Loucy (cell line): ENCODE results near the gene SERP2.
A peak's percentile ranks its signal among the peaks of the same experiment; 100 is the strongest.

Source experiments
- H2AFZ ChIP-seq: fragments of 200-600 bp; sonication (generic); 2 replicates; pipeline ENCODE4 v1.6.0; 2016; ENCODE audit warnings: antibody characterized with exemption, mild to moderate bottlenecking, low read length, moderate library complexity
- H3F3A ChIP-seq: fragments of 200-600 bp; 2 replicates; pipeline ENCODE4 v1.6.0; 2016; ENCODE audit warnings: antibody characterized with exemption, low read depth, mild to moderate bottlenecking
- H3K27me3 ChIP-seq: fragments of 200-600 bp; sonication (generic); 2 replicates; pipeline ENCODE4 v1.6.1; 2014; ENCODE audit warnings: low read length, mild to moderate bottlenecking; ENCODE audit not compliant: insufficient read depth, poor library complexity, severe bottlenecking
- H3K36me3 ChIP-seq: fragments of 200-600 bp; sonication (generic); 2 replicates; pipeline ENCODE4 v1.6.1; 2016; ENCODE audit warnings: low read length; ENCODE audit not compliant: insufficient read depth
- H3K4me1 ChIP-seq: fragments of 200-600 bp; sonication (generic); 2 replicates; pipeline ENCODE4 v1.5.1; 2014; ENCODE audit warnings: low read length, mild to moderate bottlenecking; ENCODE audit not compliant: insufficient read depth, poor library complexity, severe bottlenecking
- H3K4me2 ChIP-seq: fragments of 200-600 bp; sonication (generic); 2 replicates; pipeline ENCODE4 v1.6.0; 2014; ENCODE audit warnings: antibody characterized with exemption, low read length, low read depth, mild to moderate bottlenecking; ENCODE audit not compliant: poor library complexity, severe bottlenecking
- H3K4me3 ChIP-seq: fragments of 200-600 bp; sonication (generic); 2 replicates; pipeline ENCODE4 v1.5.1; 2014; ENCODE audit warnings: low read length, mild to moderate bottlenecking, mixed read lengths; ENCODE audit not compliant: poor library complexity, severe bottlenecking
- H3K79me2 ChIP-seq: fragments of 200-600 bp; sonication (generic); 2 replicates; pipeline ENCODE4 v1.6.1; 2014; ENCODE audit warnings: low read length; ENCODE audit not compliant: insufficient read depth
- H3K9ac ChIP-seq: fragments of 200-600 bp; sonication (generic); 2 replicates; pipeline ENCODE4 v1.6.0; 2014; ENCODE audit warnings: mild to moderate bottlenecking, low read depth, low read length, moderate library complexity; ENCODE audit not compliant: poor library complexity, severe bottlenecking
- H3K9me2 ChIP-seq: fragments of 200-600 bp; sonication (generic); replicated peaks from 2 replicates; pipeline ENCODE4 v1.6.1; 2016; ENCODE audit warnings: low read depth, low read length, mixed read lengths
- H3K9me3 ChIP-seq: fragments of 200-600 bp; sonication (generic); 2 replicates; pipeline ENCODE4 v1.6.1; 2014; ENCODE audit warnings: mild to moderate bottlenecking, antibody characterized with exemption, low read length, low read depth; ENCODE audit not compliant: insufficient read depth
- H4K20me1 ChIP-seq: fragments of 200-600 bp; sonication (generic); 2 replicates; pipeline ENCODE4 v1.6.0; 2014; ENCODE audit warnings: antibody characterized with exemption, low read length, mild to moderate bottlenecking; ENCODE audit not compliant: insufficient read depth, poor library complexity, severe bottlenecking
- CTCF ChIP-seq: fragments of 200-600 bp; sonication (generic); conservative IDR thresholded peaks from 2 replicates; pipeline ENCODE4 v1.5.1; 2014; ENCODE audit warnings: mild to moderate bottlenecking, antibody characterized with exemption, low read length
- EZH2phosphoT487 ChIP-seq: fragments of 200-600 bp; IDR thresholded peaks from 2 replicates; pipeline ENCODE4 v1.6.1; 2018; ENCODE audit warnings: antibody characterized with exemption, mild to moderate bottlenecking, moderate library complexity, borderline replicate concordance

The SERP2 gene

GRCh38 chr13:44346534-44346933, 27.1 kb upstream of the SERP2 start:
- no peaks in the 10 kb centered on the region for H3K27me3 ChIP-seq
- no peak overlapping the region for H2AFZ ChIP-seq
- no peaks in the 10 kb centered on the region for H3F3A ChIP-seq
- no peak overlapping the region for H3K4me3 ChIP-seq
- H3K9ac ChIP-seq = no peak overlapping the region
- H4K20me1 ChIP-seq = no peaks in the 10 kb centered on the region
- no peak for TF ChIP-seq EZH2phosphoT487
- H3K79me2 ChIP-seq = no peaks in the 10 kb centered on the region
- H3K9me2 ChIP-seq = no peaks in the 10 kb centered on the region
- no peak overlapping the region for H3K4me2 ChIP-seq
- peaks cover 13% of the 10 kb centered on the region for H3K4me1 ChIP-seq
- no peaks in the 10 kb centered on the region for H3K36me3 ChIP-seq
- no peaks in the 10 kb centered on the region for H3K9me3 ChIP-seq

- H3F3A ChIP-seq = peaks cover 1% of the 10 kb centered on the region; the same call in 1 of the 2 replicates
- no peaks in the 10 kb centered on the region for H3K36me3 ChIP-seq
- H3K9me2 ChIP-seq = no peaks in the 10 kb centered on the region
- no peaks in the 10 kb centered on the region for H3K27me3 ChIP-seq
- H3K4me1 ChIP-seq = peaks cover 21% of the 10 kb centered on the region
- H3K79me2 ChIP-seq = no peaks in the 10 kb centered on the region
- no peak for TF ChIP-seq CTCF
- TF ChIP-seq EZH2phosphoT487 = no peak
- no peak overlapping the region for H2AFZ ChIP-seq
- H4K20me1 ChIP-seq = no peaks in the 10 kb centered on the region
- H3K4me3 ChIP-seq = no peak overlapping the region
- H3K4me2 ChIP-seq = no peak overlapping the region
- H3K9ac ChIP-seq = no peak overlapping the region
- no peaks in the 10 kb centered on the region for H3K9me3 ChIP-seq
These were observed 26.3 kb upstream of the SERP2 start for GRCh38 chr13:44347301-44347700.

- H3K36me3 ChIP-seq = no peaks in the 10 kb centered on the region
- H3K4me1 ChIP-seq = peaks cover 28% of the 10 kb centered on the region
- no peak overlapping the region for H3K9ac ChIP-seq
- no peaks in the 10 kb centered on the region for H4K20me1 ChIP-seq
- no peaks in the 10 kb centered on the region for H3K9me3 ChIP-seq
- no peaks in the 10 kb centered on the region for H3K79me2 ChIP-seq
- TF ChIP-seq EZH2phosphoT487 (no peak), CTCF (no peak)
- no peak overlapping the region for H2AFZ ChIP-seq
- H3K27me3 ChIP-seq = no peaks in the 10 kb centered on the region
- peaks cover 4% of the 10 kb centered on the region; the same call in 1 of the 2 replicates for H3F3A ChIP-seq
- no peaks in the 10 kb centered on the region for H3K9me2 ChIP-seq
- no peak overlapping the region for H3K4me3 ChIP-seq
- H3K4me2 ChIP-seq = no peak overlapping the region
These were observed 25.7 kb upstream of the SERP2 start for GRCh38 chr13:44347949-44348348.

GRCh38 chr13:44350775-44351504, 22.7 kb upstream of the SERP2 start:
- H3F3A ChIP-seq = peaks cover 4% of the 10 kb centered on the region; the same call in 1 of the 2 replicates
- H3K27me3 ChIP-seq = no peaks in the 10 kb centered on the region
- peak overlapping the region; percentile 28 for H3K9ac ChIP-seq
- H2AFZ ChIP-seq = peak overlapping the region; percentile 31; the same call in 1 of the 2 replicates
- TF ChIP-seq CTCF (no peak), EZH2phosphoT487 (no peak)
- H3K4me1 ChIP-seq = peaks cover 36% of the 10 kb centered on the region
- no peaks in the 10 kb centered on the region for H4K20me1 ChIP-seq
- H3K9me2 ChIP-seq = no peaks in the 10 kb centered on the region
- no peak overlapping the region for H3K4me3 ChIP-seq
- H3K9me3 ChIP-seq = no peaks in the 10 kb centered on the region
- no peaks in the 10 kb centered on the region for H3K36me3 ChIP-seq
- H3K4me2 ChIP-seq = peak overlapping the region; percentile 69
- H3K79me2 ChIP-seq = no peaks in the 10 kb centered on the region
